ENCODE measurements around the gene MACROD2.

MACROD2 gene

DNA sequence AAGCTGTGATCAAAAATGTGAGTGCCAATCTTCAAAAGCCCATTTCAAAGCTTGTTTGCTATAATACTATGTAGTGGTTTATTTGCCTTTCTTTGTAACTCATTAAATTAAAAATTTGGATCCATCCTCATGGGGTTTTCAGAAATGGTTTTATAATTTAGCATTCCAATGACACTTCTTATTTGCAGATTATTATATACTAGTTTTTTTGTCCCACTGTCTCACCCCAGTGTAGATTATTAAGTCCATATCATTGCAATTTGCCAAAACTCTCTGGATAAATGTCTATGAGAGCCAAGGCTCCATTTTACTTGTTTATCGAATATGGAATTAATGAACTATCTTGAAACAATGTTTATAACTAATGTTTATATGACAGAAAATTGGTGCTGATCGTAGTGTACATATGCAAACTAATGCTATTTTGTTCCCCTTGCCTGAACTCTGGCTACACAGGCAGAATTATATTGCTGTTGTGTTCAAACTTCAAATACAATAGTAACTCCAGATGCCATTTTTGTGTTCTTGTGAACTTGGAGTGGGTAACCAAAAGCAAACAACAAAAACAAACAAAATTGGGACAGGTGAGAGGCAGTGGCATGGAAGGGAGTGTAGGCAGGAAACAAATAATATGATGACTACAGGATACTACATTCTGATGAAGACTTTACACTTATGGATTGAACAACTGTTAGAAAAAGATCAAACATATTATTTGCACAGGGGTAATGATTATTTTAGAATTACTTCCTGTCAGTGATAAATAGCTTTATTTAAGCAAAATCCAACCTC lies 649.2 kb downstream of the MACROD2 start (continued):
- TF ChIP-seq, protein P1, sequence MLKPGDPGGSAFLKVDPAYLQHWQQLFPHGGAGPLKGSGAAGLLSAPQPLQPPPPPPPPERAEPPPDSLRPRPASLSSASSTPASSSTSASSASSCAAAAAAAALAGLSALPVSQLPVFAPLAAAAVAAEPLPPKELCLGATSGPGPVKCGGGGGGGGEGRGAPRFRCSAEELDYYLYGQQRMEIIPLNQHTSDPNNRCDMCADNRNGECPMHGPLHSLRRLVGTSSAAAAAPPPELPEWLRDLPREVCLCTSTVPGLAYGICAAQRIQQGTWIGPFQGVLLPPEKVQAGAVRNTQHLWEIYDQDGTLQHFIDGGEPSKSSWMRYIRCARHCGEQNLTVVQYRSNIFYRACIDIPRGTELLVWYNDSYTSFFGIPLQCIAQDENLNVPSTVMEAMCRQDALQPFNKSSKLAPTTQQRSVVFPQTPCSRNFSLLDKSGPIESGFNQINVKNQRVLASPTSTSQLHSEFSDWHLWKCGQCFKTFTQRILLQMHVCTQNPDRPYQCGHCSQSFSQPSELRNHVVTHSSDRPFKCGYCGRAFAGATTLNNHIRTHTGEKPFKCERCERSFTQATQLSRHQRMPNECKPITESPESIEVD (tag by site-specific recombination; IDR thresholded peaks at IDR 0.05) = no peak
- TF ChIP-seq ZBTB17 (tag by site-specific recombination; IDR thresholded peaks at IDR 0.05) (no peak), REPIN1 (tag by site-specific recombination; IDR thresholded peaks at IDR 0.05; ENCODE audit: low read depth) (no peak), ZNF19 (tag by site-specific recombination; IDR thresholded peaks at IDR 0.05; ENCODE audit: low read depth) (no peak)

DNA sequence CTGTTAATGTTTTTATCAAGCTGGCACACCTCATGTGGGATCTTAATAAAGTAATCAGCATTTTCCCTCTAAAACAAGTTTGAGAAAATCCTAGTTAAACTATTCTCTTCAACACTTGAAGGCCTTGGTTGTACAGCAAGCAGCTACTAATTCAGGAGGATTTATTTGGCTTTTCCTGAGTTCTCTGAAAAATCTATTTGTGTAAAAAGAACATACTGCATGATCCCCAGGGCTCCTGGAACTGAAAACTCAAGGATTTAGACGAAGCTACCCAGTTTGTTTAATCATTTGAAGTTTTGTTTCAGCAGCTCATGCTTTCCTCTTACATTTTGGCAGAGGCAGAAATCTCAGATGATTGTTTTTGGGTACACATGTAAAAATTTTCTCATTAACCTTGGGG lies 651.7 kb downstream of the MACROD2 start:
- CTCF ChIA-PET = interaction anchor here (1.0 kb wide), 1 partner anchor 310 kb away, joined by 3 read pairs; the partner anchor contains the start of gene FLRT3
- Histone ChIP-seq H3K4me3 (ENCODE audit: low read depth, low read length) (no peak overlapping the region), H3K9me3 (ENCODE audit: control insufficient read depth, insufficient read depth, low read depth, low read length) (no peaks in the 10 kb centered on the region), H3K4me1 (ENCODE audit: control insufficient read depth, insufficient read depth, low read length) (no peaks in the 10 kb centered on the region), H3K27ac (ENCODE audit: extremely low read depth, low read depth, low read length) (no peak overlapping the region), H3K36me3 (ENCODE audit: control insufficient read depth in 2 of 2, insufficient read depth in 1 of 2, low read length in 2 of 2) (no peaks in the 10 kb centered on the region)
- TF ChIP-seq GLIS1 (tag by site-specific recombination; IDR thresholded peaks at IDR 0.05) = no peak
- no peak for TF ChIP-seq ZSCAN23 (tag by site-specific recombination; IDR thresholded peaks at IDR 0.05)
- no peak for TF ChIP-seq ZSCAN16 (tag by site-specific recombination; IDR thresholded peaks at IDR 0.05)
- TF ChIP-seq ZNF211 (tag by site-specific recombination; IDR thresholded peaks at IDR 0.05; ENCODE audit: low read depth) = no peak
- no peak for TF ChIP-seq ZNF280D (tag by site-specific recombination; IDR thresholded peaks at IDR 0.05)
- no peak for TF ChIP-seq ZNF302 (tag by site-specific recombination; IDR thresholded peaks at IDR 0.05; ENCODE audit: low read depth)
- no peak for TF ChIP-seq ZNF184 (tag by site-specific recombination; IDR thresholded peaks at IDR 0.05)
- TF ChIP-seq ZNF521 (tag by site-specific recombination; IDR thresholded peaks at IDR 0.05) = no peak
- no peak for TF ChIP-seq KLF9 (tag by site-specific recombination; IDR thresholded peaks at IDR 0.05; ENCODE audit: low read depth)
- TF ChIP-seq REPIN1 (tag by site-specific recombination; IDR thresholded peaks at IDR 0.05; ENCODE audit: low read depth) = no peak
- TF ChIP-seq ZNF37A (tag by site-specific recombination; IDR thresholded peaks at IDR 0.05) = no peak
- POLR2A ChIA-PET = no interaction called here

GRCh38 chr20:14649662-14650061 lies 654.3 kb downstream of the MACROD2 start:
- POLR2A ChIA-PET = no interaction called here
- no peak for TF ChIP-seq AEBP2 (tag by site-specific recombination; IDR thresholded peaks at IDR 0.05; ENCODE audit: borderline replicate concordance)
- H3K4me1 ChIP-seq (ENCODE audit: control insufficient read depth, insufficient read depth, low read length) = no peaks in the 10 kb centered on the region

More at GRCh38 chr20:14649662-14650061, 654.3 kb downstream of the MACROD2 start:
- H3K27ac ChIP-seq (ENCODE audit: extremely low read depth, low read depth, low read length) = no peak overlapping the region
- H3K4me3 ChIP-seq (ENCODE audit: low read depth, low read length) = no peak overlapping the region
- H3K36me3 ChIP-seq (ENCODE audit: control insufficient read depth in 2 of 2, insufficient read depth in 1 of 2, low read length in 2 of 2) = no peaks in the 10 kb centered on the region
- CTCF ChIA-PET = interaction anchor here (1.0 kb wide), 1 partner anchor 312 kb away, joined by 3 read pairs; the partner anchor contains the start of gene FLRT3
- H3K9me3 ChIP-seq (ENCODE audit: control insufficient read depth, insufficient read depth, low read depth, low read length) = no peaks in the 10 kb centered on the region
